ENCODE results near the gene ZNF426.
A peak's percentile ranks its signal among the peaks of the same experiment; 100 is the strongest.
"Not testable (repeated sequence)": the region's sequence is repeated elsewhere in the genome, so short reads cannot be mapped to it uniquely, and the experiment has no call there.

ZNF426 gene

DNA sequence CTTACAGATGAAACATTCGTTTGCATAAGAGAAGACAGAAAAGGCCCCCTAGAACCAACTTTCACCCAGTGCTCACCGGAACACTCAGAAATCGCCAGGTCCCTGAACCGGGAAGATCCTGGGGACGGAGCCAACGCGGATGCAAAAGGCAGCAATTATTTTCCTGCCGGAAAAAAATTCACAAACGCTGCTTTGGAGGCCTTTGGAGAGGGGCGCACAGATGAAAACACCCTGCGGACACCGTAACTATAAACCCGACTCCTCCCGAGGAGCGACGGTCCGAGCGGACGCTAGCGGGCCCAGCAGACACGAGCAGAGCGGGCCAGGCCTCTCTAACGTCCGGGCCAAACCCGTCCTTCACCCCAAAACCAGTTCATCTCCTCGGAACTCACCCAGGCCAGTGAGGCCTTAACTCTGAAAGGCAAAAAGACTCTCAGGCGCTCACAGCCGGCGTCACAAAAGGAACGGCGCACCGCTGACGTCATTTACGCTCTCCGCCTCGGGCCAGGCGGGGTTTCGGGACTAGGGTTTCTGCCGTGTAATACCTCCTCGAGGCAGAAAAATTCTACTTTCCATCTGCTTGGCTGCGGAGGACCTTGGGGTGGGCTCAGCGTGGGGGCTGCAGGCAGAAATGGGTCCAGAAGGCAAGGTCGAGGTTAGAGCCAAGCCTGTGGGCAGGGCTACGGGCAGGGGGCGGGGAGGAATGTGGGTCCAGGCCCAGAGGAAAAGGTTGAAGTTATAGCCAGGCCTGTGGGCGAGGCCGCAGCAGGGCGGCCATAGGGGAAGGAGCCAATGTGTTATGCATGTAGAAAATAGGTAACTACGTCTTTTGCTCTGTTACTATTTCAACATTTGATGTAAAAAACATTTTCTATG is at the start of gene ZNF426:
Gene ZNF426, minus strand, starts transcription at position 463 of the 876 bp plus-strand sequence. CDS start 2,413 bp downstream, outside the sequence.
- in situ Hi-C loops (cut with MboI; ENCODE audit: low pct_unique_long_range_greater_than_20kb, low sequenced_read_pairs, unreplicated experiment): no loop called here
- DNase-seq (ENCODE audit: low spot score): peak; percentile 89
- no peak for TF ChIP-seq CTCF (IDR thresholded peaks at IDR 0.05; ENCODE audit: extremely low read depth, insufficient read depth, missing control alignments)

DNA sequence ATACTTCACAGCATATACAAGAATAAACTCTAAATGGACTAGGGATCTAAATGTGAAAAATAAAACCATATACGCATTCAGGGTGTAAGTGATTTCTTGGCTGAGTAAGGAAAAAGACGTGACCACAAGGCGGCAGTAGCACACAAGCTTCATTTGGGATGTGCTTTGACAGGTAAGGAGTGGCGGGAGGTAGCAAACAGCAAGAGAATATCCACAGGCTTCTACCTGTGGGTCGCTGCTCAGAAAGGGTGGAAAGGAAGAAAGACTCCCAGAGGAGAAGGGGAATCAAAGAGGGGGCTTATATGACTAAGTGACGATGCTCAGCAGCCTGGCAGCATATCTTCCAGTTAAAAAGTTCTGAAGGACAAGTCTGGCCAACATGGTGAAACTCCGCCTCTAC is 48.3 kb upstream of the ZNF426 start:
- TF ChIP-seq CTCF (IDR thresholded peaks at IDR 0.05; ENCODE audit: extremely low read depth, insufficient read depth, missing control alignments): peak; percentile 81
- in situ Hi-C loops (cut with MboI; ENCODE audit: low pct_unique_long_range_greater_than_20kb, low sequenced_read_pairs, unreplicated experiment): no loop called here
- DNase-seq (ENCODE audit: low spot score): peak; percentile 54

GRCh38 chr19:9584073-9584833 is 45.8 kb upstream of the ZNF426 start, which contains the start of gene ZNF121:
ZNF121 (minus strand) TSS chr19:9584504; CDS start chr19:9568097, 16,407 bp downstream.
- TF ChIP-seq CTCF (IDR thresholded peaks at IDR 0.05; ENCODE audit: extremely low read depth, insufficient read depth, missing control alignments): no peak
- in situ Hi-C loops (cut with MboI; ENCODE audit: low pct_unique_long_range_greater_than_20kb, low sequenced_read_pairs, unreplicated experiment): no loop called here
- DNase-seq (ENCODE audit: low spot score): peak; percentile 84

DNA sequence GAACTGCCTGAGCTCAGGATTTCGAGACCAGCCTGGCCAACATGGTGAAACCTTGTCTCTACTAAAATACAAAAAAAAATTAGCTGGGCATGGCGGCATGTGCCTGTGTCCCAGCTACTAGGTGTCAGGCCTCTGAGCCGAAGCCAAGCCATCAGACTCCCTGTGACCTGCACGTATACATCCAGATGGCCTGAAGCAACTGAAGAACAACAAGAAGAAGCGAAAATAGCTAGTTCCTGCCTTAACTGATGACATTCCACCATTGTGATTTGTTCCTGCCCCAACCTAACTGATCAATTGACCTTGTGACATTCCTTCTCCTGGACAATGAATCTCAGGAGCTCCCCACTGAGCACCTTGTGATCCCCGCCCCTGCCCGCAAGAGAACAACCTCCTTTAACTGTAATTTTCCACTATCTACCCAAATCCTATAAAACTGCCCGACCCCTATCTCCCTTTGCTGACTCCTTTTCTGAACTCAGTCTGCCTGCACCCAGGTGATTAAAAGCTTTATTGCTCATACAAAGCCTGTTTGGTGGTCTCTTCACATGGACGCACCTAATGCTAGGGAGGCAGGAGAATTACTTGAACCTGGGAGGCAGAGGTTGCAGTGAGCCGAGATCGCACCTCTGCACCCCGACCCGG is 43.8 kb upstream of the ZNF426 start:
- DNase-seq (ENCODE audit: low spot score); in situ Hi-C loops (cut with MboI; ENCODE audit: low pct_unique_long_range_greater_than_20kb, low sequenced_read_pairs, unreplicated experiment): not testable (repeated sequence)

DNA sequence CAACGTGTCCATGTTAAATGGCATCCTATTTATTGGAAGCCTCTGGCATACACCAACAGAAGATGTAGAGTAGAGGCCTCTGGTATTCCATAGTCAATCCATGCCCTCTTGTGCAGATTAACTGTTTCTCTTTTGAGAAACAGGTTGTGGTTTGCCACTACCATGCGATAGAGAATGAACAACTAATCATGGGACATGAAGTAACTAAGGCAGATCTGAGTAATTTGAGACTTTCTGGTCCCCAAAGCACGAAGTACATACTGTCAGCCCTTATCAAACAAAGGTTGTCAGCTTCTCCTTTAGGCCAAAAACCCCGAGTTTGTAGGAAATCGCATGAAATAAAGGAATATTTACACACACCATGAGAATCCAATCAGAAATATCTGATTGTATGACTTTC is 42.3 kb upstream of the ZNF426 start:
- in situ Hi-C loops (cut with MboI; ENCODE audit: low pct_unique_long_range_greater_than_20kb, low sequenced_read_pairs, unreplicated experiment): no loop called here

DNA sequence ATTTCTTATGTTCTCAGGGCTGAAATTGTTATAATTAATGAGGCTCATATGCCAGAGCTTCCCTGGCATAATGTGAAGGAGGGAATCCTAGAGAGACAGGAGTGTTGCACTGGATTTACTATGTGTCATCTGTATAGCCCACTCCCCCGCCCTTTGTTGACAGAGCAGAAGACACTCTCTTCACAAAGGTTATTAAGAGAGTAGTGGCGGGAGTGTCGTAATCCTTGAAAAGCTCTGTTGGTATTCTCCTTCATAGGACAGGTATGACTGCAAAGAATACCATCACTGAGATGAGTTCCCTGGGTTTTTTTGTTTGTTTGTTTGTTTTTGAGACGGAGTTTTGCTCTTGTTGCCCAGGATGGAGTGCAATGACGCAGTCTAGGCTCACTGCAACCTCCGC is 31.8 kb upstream of the ZNF426 start:
- in situ Hi-C loops (cut with MboI; ENCODE audit: low pct_unique_long_range_greater_than_20kb, low sequenced_read_pairs, unreplicated experiment): no loop called here
- DNase-seq (ENCODE audit: low spot score): no peak
- no peak for TF ChIP-seq CTCF (IDR thresholded peaks at IDR 0.05; ENCODE audit: extremely low read depth, insufficient read depth, missing control alignments)

More for the DNA sequence above, 42.3 kb upstream of the ZNF426 start:
- DNase-seq (ENCODE audit: low spot score): no peak
- TF ChIP-seq CTCF (IDR thresholded peaks at IDR 0.05; ENCODE audit: extremely low read depth, insufficient read depth, missing control alignments): no peak

Data from GM13977 (cell line).